A172 (cell line): Measurements from ENCODE around the gene ZBTB5. TPM values are rescaled to one million over a fixed set of nuclear protein-coding genes. Genes with fewer than 3 reads are reported as not detected.
"Not testable (repeated sequence)": the region's sequence is repeated elsewhere in the genome, so short reads cannot be mapped to it uniquely, and the experiment has no call there.

Experiments used
- DNase-seq: peaks from one replicate; pipeline ENCODE4 v3.0.0-alpha.2; 2015; ENCODE audit warnings: low spot score
- total RNA-seq: library from RNA; depleted of rRNA; stranded (reverse); fragments of >200 nt; shearing (Covaris generic); gene quantifications from 2 replicates; pipeline ENCODE4 v1.2.3, GENCODE V29; 2014; rRNA removed

The ZBTB5 gene
- total RNA-seq, 1 experiment from 2014 or later, result 8.9 TPM

GRCh38 chr9:37406603-37407401 is 58.4 kb downstream of the ZBTB5 start:
- no peak for DNase-seq

GRCh38 chr9:37405764-37406380 is 59.4 kb downstream of the ZBTB5 start:
- no peak for DNase-seq

GRCh38 chr9:37405350-37405749 is 59.9 kb downstream of the ZBTB5 start:
- DNase-seq, result no peak

GRCh38 chr9:37404590-37404989 is 60.7 kb downstream of the ZBTB5 start:
- DNase-seq, result no peak

GRCh38 chr9:37399336-37399735 is 65.9 kb downstream of the ZBTB5 start:
- no peak for DNase-seq

GRCh38 chr9:37398464-37399025 is 66.7 kb downstream of the ZBTB5 start:
- DNase-seq, result no peak

- not testable (repeated sequence) for DNase-seq
Observed at GRCh38 chr9:37397948-37398347, 67.3 kb downstream of the ZBTB5 start.

- DNase-seq, result no peak
Observed at GRCh38 chr9:37395663-37396062, 69.6 kb downstream of the ZBTB5 start.

GRCh38 chr9:37395229-37395628 is 70.0 kb downstream of the ZBTB5 start:
- no peak for DNase-seq

GRCh38 chr9:37392272-37392671 is 73.0 kb downstream of the ZBTB5 start:
- no peak for DNase-seq

- no peak for DNase-seq
Observed at GRCh38 chr9:37390759-37391158, 74.5 kb downstream of the ZBTB5 start.

Other genes with a start within 250 kb of the ZBTB5 start
- 127 and 165 TPM in 2 replicates for gene GRHPR, start 42.8 kb downstream of the ZBTB5 start, total RNA-seq
- gene POLR1E, start 20.5 kb upstream of the ZBTB5 start, total RNA-seq, result 40.3 and 43.8 TPM in 2 replicates
- gene FBXO10, start 110.9 kb upstream of the ZBTB5 start, total RNA-seq, result 3.9 and 6.3 TPM in 2 replicates
- gene TOMM5, start 127.1 kb upstream of the ZBTB5 start, total RNA-seq, result 255 and 361 TPM in 2 replicates
- gene FRMPD1, start 185.5 kb upstream of the ZBTB5 start, total RNA-seq, result 0.19 TPM in 1 of 2 replicates, not detected in the other